GM12874 (cell line): Measurements from ENCODE around the gene GABRB2.

Source experiments
- TF ChIP-seq, protein P1 (sequence below): IDR thresholded peaks from 2 replicates; pipeline ENCODE4 v1.5.1; 2011; ENCODE audit warnings: low read depth, mild to moderate bottlenecking, control low read depth, low read length, moderate library complexity; ENCODE audit not compliant: insufficient read depth

The GABRB2 gene

GRCh38 chr5:161256957-161257356 is 289.6 kb downstream of the GABRB2 start:
- TF ChIP-seq, protein P1, sequence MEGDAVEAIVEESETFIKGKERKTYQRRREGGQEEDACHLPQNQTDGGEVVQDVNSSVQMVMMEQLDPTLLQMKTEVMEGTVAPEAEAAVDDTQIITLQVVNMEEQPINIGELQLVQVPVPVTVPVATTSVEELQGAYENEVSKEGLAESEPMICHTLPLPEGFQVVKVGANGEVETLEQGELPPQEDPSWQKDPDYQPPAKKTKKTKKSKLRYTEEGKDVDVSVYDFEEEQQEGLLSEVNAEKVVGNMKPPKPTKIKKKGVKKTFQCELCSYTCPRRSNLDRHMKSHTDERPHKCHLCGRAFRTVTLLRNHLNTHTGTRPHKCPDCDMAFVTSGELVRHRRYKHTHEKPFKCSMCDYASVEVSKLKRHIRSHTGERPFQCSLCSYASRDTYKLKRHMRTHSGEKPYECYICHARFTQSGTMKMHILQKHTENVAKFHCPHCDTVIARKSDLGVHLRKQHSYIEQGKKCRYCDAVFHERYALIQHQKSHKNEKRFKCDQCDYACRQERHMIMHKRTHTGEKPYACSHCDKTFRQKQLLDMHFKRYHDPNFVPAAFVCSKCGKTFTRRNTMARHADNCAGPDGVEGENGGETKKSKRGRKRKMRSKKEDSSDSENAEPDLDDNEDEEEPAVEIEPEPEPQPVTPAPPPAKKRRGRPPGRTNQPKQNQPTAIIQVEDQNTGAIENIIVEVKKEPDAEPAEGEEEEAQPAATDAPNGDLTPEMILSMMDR, result no peak

DNA sequence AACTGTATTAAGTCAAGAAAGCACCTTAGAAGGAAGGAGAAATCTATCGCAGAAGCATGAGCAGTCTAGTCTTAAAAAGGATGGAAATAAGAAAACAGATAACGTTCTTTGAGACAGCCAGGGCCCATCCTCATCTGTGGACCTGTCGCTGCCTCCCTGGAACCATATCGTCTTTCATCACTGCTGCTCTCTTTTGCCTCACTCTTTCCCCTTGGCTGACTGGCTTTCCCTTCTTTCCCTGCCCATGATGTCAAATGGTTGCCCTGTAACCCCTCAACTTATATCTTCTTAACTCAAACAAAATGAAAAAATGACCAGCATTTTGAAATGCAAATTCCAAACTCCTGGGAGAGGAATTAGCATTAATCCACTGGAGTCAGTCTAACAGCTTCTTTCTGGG is 299.8 kb downstream of the GABRB2 start:
- TF ChIP-seq, protein P1, result no peak
